GM18499 (cell line): ENCODE data around the gene P3R3URF.
"Not testable (repeated sequence)": the region's sequence is repeated elsewhere in the genome, so short reads cannot be mapped to it uniquely, and the experiment has no call there.

Experiments
- ATAC-seq: cut with Tn5 transposase; IDR thresholded peaks from one replicate; pipeline ENCODE4 v1.9.1; 2021; ENCODE audit warnings: moderate number of reproducible peaks; ENCODE audit not compliant: insufficient read depth, unreplicated experiment

P3R3URF gene

DNA sequence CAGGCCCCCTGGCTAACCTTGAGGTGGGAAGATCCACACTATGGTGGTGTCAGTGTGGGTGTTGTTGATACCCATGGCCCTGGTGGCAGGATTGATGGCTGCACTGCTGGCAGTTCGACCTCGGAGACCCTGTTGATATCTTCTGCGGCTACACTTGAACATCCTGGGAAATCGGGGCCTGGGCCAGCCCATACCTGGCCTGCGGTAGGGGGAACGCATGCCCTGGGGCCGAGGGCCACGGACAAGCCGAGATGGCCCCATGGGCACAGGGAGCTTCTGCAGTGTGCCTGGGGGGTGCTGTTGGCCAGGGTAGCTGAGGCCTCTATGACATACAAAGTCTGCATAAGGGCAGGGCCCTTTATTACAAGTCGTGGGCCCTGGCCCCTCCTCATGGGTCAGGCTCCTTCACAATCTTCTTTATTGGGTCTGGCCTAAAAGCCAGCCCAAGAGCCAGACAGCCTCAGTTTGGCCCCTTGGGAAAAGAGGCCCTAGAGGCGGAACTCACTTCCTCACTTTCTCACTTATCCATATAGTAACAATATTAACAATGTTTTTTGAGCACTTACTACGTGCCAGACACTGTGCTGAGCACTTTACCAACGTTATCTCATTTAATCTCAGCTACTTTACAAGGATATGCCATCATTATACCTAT, at the start of gene P3R3URF:
Gene P3R3URF, minus strand, starts transcription at position 278 of the 655 bp plus-strand sequence. Its CDS starts 17 bp downstream, at position 261.
- ATAC-seq: no peak

DNA sequence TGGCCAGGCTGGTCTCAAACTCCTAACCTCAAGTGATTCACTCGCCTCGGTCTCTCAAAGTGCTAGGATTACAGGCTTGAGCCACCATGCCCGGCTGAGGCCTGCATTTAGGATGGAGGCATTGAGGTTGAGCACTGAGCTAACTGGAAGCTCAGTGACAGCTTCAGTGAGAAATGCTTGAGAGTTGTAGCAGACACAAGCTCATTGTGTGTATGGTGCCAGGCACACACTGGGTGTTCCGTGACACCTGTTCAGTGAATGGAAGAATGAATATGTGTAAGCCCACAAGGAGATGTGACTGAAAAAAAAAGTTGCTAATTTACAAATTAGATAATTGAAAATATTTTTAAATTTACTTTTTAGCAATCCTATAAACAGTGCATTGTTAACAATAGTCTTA, 48.7 kb upstream of the P3R3URF start:
- no peak for ATAC-seq

DNA sequence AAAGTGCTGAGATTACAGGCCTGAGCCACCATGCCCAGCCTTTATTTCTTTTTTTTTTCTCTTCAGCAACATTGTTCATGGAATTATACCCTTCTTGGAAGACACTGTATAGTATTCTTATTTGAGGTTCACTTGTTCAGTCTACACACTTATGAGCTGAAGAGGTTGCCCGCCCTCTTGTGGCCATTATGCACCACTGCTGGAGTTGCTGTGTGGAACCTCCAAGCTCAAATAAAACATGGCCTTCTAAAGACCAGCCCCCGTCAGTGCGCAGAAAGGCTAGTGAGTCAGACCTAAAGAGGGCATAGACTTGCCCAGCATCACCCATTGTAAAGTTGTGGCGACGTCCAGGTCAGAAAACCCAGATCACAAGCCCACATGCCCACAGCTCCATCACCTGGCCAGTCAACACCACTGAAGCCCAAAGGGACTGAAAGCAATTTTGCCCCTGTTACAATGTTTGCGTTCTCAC, 47.2 kb upstream of the P3R3URF start:
- no peak for ATAC-seq

DNA sequence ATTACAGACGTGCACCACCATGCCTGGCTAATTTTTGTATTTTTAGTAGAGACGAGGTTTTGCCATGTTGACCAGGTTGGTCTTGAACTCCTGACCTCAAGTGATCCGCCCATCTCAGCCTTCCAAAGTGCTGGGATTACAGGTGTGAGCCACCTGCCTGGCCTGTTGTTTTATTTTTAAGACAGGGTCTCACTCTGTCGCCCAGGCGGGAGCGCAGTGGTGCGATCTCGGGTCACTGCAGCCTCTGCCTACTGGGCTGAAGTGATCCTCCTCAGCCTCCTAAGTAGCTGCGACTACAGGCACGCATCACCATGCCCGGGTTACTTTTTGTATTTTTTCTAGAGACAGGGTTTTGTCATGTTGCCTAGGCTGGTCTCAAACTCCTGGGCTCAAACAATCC, 46.8 kb upstream of the P3R3URF start:
- not testable (repeated sequence) for ATAC-seq

DNA sequence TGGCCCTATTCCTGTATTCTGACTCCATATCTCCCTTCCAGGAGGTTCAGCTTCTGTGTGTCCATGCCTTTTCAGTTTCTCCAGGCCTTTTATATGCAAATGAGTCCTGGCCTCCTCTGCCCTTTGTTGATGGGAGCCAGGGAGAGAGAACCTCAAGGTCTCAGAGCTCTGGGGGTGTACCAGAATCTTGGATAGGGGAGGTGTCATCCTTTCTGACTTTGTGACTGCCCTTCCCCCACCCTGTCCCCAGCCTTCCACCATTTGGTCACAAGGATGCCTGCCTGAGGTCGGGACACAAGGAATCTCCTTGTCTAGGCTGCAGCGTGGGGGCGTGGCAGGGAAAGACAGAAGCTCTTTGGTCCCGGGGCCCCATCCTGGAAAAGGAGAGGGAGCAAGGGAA, 45.5 kb upstream of the P3R3URF start:
- ATAC-seq: no peak

DNA sequence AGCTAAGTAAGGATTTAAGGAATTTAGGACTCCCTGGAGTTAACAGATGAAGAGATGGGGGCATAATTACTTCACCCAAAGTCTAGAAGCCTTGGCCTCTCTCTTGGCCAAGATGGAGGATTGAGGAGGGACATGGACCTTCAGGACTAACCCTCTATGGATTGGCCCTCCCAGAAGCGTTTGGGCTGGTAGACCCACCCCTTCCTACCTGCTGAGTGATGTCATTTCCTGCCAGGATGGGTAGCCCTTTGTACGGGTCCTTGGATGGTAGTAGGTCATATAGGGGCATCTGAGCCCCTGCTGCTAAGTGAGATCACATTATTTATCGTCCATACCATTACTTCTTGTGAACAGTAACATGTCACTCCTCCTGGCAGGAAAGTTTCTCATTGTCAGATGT, 44.5 kb upstream of the P3R3URF start:
- ATAC-seq: no peak

DNA sequence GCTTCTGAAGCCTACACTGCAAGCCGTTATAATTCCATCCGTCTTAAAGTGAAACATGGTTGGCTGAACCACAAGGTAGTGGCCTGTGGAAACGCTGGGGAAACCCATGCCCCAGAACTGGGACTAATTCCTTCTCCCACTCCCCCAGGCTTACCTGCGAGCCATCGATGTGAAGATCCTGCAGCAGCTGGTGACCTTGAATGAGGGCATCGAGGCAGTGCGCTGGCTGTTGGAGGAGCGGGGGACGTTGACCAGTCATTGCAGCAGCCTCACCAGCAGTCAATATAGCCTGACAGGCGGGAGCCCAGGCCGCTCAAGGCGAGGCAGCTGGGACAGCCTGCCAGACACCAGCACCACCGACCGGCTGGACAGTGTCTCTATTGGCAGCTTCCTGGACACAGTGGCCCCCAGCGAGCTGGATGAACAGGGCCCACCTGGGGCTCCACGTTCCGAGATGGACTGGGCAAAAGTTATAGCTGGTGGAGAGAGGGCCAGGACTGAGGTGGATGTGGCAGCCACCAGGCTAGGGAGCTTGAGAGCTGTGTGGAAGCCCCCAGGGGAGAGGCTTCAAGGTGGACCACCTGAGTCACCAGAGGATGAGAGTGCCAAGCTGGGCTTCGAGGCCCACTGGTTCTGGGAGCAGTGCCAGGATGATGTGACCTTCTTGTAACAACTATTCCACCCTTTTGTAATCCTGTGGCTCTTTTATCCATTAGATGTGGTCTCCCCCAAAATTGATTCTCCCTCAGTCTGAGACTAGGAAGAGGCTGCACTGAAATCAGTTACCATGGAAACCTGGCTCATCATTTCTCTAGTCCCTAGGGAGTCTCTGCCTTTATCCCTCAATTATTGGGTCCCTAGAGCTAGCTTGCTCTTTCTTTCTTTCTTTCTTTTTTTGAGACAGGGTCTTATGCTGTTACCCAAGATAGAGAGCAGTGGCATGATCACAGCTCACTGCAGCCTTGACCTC, 43.5 kb upstream of the P3R3URF start:
- no peak for ATAC-seq

DNA sequence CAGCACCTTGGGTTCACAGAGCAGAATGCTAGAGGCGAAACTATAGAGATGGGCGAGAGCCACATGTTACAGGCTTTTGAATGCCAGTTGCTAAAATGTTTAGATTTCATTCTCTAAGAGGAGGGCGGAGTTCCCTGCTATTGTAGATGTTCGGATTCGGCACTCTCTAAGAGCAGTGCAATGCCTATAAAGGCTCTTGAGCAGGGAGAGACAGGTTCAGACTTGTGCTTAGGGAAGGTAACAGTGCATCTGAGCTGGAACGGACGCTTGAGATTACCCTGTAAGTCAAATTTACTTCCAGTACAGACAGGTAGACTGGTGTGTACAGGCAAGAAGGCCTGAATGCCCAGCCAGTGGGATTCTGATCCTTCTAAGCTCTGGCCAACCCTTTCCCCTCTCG, 42.2 kb upstream of the P3R3URF start:
- ATAC-seq: no peak

DNA sequence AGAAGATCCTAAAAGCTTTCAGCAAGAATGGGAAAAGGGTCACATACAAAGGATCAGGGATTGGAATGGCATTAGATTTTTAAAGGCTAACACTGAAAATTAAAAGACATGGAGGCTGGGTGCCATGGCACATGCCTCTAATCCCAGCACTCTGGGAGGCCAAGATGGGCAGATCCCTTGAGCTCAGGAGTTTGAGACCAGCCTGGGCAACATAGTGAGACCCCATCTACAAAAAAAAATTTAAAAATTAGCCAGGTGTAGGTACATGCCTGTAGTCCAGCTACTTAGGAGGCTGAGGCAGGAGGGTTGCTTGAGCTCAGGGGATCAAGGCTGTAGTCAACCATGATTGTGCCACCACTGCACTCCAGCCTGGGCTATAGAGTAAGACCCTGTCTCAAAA, 39.2 kb upstream of the P3R3URF start:
- no peak for ATAC-seq

DNA sequence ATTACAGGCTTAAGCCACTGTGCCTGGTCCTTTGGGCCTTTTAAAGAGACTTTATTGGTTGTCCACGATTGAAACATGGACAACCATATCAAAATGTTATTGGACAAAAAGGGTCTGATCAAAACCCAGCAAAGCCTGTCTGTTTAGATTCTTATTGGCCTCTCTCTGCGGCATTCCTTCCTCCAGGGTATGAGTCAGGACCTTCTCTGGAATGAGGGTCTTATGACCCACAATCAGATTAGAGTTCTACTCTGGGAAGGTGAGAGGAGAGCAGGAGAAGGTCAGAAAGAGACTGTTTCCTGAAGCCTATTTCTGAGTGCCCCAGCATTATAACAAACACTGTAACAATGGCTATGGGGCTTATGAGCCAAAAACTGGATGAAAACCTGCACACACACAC, 34.8 kb upstream of the P3R3URF start:
- ATAC-seq: no peak

DNA sequence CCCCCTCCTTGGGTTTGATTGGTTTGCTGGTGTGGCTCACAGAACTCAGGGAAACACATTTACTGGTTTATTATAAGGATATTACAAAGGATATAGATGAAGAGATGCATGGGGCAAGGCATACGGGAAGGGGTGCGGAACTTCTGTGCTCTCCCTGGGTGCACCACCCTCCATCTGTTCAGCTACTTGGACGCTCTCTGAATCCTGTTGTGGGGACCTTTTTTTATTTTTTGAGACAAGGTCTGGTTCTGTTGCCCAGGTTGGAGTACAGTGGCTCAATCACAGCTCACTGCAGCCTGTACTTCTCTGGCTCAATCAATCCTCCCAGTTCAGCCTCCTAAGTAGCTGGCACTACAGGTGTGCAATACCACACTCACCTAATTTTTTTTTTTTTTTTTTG, 34.3 kb upstream of the P3R3URF start:
- ATAC-seq: no peak

DNA sequence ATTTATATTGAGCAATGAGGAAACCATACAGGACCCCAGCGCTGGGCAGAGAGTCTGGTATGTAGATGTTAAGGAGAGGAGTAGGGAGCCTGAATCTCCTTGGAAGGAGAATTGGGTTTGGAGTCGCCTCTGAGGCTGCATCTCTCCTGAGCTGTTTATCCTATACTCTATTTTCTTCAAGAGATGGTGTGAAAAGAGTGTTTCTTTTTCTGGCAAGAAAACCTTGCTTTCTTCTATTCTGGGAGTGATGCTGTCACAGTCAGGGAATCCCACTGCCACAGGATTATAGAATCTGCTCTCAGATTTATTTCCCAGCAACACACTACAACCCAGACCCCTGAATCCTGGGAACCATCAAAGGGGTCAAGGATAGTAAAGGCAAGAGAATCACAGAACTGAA, 30.1 kb upstream of the P3R3URF start:
- no peak for ATAC-seq

DNA sequence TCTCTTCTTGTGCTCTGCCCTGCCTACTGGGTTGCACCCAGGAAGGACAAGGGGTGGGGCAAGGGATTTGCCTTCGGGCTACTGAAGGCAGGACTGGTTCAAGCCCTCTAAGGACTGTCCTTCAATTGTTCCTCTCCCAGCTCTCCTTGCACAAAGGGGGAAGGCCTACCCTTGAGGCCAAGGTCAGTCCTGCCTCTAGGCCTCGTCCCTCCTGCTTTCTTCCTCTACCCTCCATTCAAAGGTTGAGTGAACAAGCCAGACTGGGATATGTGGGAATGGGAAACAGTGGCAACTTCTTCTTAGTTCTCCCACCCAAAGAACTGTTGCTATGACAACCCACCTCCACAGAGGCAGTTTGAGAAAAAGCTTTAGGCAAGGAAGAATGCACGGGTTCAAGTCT, 29.5 kb upstream of the P3R3URF start:
- ATAC-seq: no peak

DNA sequence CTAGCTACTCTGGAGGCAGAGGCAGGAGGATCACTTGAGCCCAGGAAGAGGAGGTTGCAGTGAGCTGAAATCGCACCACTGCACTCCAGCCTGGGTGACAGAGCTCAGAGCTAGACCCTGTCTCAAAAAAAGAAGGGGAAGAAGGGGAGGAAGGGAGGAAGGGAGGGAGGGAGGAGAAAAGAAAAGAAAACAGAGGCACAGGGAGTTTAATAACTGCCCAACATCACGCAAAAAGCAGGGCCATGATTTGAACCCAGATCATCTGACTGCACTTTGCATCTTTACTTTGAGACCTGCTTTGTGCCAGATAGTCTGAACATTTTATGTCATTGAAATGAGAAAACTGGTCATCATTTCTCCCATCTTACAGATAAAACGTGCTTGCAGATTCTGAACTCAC, 28.9 kb upstream of the P3R3URF start:
- ATAC-seq: no peak

DNA sequence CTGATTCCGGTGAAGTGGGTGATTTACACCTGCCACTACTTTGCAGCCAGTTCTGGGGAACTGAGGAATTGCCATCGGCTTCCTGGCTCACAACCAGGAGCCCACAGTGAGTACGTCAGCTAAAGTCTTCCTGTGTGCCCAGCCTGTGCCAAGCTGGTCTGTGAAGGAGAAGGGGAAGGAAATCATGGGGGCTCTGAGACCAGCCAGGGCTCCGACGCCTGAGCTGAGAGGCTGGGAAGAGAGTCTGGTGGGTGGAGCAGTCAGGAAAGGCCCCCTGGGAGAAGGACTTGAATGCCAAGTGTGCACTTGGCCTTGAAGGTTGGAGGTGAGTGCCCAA, 28.1 kb upstream of the P3R3URF start:
- ATAC-seq: no peak

DNA sequence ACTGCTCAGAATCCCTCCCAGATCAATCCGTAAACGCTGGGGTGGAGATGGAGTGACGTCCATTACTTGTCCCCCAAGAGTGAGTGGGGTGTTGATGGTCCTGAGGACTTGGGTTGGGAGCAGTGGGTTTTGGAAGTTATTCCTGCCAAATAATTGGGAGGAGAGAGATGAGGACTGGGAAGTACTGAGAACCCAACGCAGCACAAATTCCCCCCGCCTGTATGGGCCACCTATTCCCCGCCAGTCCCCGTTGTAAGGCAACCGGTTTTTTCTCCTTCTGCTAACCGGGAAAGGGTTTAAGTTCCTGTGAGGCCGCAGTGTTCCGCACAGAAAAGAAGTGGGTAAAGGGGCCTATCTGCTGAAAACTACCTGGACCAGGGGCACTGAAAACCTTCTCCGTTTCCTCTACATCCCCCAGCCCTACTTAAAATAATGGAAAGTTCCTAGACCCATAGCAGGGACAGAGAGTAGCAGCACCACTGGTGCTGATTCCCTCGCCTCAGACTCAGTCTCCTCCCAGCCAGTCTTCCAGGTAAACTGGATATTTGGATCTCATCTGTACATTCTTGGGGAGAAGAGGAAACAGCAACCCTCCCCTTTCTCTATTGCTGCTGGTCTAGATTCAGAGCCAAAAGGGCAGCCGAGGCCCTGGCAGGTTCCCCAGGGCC, 27.6 kb upstream of the P3R3URF start:
- ATAC-seq: no peak

DNA sequence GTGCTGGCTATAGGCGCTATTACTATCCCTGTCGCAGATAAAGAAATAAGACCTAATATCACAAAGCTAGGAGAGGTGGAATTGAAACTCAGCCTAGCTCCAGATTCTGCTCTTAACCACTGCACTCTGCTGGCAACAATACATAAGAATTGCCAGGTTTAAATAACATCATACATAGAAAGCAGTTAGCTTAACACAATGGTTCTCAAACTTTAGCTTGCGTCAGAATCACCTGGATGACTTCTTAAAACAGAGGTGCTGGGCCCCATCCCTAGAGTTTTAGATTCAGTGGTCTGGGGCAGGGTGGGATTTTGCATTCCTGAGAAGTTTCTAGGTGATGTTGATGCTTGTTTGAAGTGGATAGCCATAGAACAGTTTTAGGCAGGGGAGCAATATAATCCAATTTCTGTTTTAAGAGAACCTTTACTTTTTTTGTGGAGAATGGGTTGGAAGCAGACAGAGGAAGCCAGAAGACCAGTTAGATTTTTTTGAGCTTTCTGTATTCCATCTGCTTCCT, 23.0 kb upstream of the P3R3URF start:
- no peak for ATAC-seq

DNA sequence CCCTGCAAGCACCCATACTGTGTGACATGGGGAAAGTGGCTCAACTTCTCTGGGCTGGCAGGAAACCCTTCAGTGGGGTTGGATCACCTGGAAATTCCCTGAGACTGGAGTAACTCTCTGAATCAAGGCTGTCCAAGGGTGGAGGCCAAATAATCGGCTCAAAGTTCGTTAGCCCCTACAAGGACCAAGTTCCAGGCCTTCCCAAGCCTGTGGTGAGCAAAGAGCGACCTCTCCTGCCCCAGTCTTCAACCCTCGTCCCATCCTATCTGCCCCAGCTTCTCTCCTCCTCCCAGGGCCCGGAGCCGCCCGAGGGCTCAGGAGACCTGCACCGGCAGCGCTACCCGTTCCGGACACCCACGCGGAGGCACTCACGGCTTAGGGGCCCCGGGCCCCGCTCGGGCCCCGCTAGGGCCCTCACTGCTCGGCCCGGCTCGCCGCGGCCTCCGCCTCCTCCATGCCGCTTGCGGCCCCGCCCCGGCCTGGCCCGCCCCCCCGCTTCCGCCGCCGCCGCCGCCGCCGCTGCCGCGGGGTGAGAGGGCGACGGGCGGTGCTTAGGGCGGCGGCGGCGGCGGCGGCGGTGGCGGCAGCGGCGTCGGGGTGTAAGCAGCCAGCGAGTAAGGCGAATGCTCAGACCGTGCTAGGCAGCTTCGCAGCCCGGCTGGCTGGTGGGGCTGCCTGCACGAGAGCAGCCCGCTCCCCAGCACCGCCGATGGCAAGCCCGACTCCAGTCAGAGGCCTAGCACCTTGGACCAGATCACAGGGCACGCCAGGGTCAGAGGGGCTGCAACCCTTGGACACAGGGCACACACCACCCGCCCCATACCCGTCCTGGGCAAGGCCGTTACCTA, 21.9 kb upstream of the P3R3URF start, which contains the start of gene POMGNT1:
Gene POMGNT1, minus strand, starts transcription at position 471 of the 848 bp plus-strand sequence. CDS start 613 bp downstream, outside the sequence.
- ATAC-seq: peak; percentile 46

DNA sequence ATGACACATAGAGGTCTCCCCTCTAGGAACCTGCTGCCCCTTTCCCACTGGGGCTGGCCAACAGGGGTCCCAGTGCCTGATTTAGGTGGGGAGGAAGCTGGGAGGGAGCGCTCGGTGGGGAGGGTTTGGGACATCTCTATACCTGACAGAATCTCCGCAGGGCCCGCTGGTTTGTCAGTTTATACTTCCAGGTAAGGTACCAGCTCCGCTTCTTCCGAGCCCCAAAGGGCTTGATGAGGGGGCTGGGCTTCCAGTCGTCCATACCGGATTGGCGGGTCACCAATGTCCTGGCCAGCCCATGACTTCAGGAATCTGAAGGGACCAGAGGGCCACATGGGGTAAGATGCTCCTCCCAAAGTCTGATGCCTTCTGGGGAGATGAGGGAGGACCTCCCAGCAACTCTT, 21.3 kb upstream of the P3R3URF start:
- ATAC-seq: no peak

DNA sequence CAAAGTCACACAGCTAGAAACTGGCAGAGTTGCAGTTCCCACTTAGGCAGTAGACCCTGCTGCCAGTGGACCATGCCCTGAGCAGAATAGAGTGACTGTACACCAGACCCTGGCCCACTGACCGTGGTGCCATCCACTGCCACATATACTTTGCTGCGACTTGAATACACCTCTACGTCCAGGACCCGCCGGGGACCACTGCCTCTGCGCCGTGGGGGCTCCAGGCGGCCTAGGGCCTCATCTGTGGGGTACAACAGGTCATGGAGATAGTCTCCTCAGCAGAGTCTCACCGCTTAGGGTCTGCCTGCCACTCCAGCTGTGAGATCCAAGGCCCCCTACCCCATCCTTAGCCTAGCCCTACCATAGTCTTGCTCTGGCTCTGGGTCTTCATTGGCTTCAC, 20.3 kb upstream of the P3R3URF start:
- ATAC-seq: no peak
